ENCODE results near the gene CTNNBL1. TPM values are rescaled to one million over a fixed set of nuclear protein-coding genes. Genes with fewer than 3 reads are reported as not detected.

CTNNBL1 gene
- total RNA-seq, 1 donor from 2014 or later = 58.0 TPM

GRCh38 chr20:37890643-37891042, 196.8 kb downstream of the CTNNBL1 start:
- H3K9me3 Mint-ChIP-seq (ENCODE audit: unreplicated experiment) = peaks cover 3% of the 10 kb centered on the region
- no peak overlapping the region for H3K27ac Mint-ChIP-seq (ENCODE audit: unreplicated experiment)
- H3K36me3 Mint-ChIP-seq (ENCODE audit: unreplicated experiment) = no peaks in the 10 kb centered on the region
- no peak overlapping the region for H3K4me3 Mint-ChIP-seq (ENCODE audit: unreplicated experiment)
- no peak for DNase-seq
- peaks cover 7% of the 10 kb centered on the region for H3K4me1 Mint-ChIP-seq (ENCODE audit: low read depth, unreplicated experiment)
- TF ChIP-seq, protein P1, sequence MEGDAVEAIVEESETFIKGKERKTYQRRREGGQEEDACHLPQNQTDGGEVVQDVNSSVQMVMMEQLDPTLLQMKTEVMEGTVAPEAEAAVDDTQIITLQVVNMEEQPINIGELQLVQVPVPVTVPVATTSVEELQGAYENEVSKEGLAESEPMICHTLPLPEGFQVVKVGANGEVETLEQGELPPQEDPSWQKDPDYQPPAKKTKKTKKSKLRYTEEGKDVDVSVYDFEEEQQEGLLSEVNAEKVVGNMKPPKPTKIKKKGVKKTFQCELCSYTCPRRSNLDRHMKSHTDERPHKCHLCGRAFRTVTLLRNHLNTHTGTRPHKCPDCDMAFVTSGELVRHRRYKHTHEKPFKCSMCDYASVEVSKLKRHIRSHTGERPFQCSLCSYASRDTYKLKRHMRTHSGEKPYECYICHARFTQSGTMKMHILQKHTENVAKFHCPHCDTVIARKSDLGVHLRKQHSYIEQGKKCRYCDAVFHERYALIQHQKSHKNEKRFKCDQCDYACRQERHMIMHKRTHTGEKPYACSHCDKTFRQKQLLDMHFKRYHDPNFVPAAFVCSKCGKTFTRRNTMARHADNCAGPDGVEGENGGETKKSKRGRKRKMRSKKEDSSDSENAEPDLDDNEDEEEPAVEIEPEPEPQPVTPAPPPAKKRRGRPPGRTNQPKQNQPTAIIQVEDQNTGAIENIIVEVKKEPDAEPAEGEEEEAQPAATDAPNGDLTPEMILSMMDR (IDR thresholded peaks at IDR 0.05; ENCODE audit: partially characterized antibody, unreplicated experiment) = no peak
- peaks cover 10% of the 10 kb centered on the region for H3K27me3 Mint-ChIP-seq (ENCODE audit: unreplicated experiment)

DNA sequence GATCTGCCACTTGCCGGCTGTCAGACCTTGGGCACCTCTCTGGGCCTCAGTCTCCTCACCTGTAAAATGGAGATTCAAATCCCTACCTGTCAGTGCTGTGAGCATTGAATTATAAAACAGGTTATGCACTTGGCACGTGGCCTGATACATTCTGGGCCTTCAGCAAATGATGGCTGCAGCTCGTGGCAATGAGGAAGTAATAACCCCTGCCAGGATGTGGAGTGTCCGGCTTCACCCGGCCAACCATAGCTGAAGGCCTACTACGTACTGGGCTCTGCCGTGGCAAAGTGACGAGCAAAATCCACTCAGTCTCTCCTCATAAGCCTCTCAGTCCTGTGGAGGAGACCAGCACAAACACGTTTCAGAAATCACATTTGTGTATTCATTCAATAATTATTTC, 198.2 kb downstream of the CTNNBL1 start:
- no peak overlapping the region for H3K27ac Mint-ChIP-seq (ENCODE audit: unreplicated experiment)
- H3K4me1 Mint-ChIP-seq (ENCODE audit: low read depth, unreplicated experiment) = peaks cover 7% of the 10 kb centered on the region
- no peak for DNase-seq
- no peaks in the 10 kb centered on the region for H3K36me3 Mint-ChIP-seq (ENCODE audit: unreplicated experiment)
- TF ChIP-seq, protein P1 (IDR thresholded peaks at IDR 0.05; ENCODE audit: partially characterized antibody, unreplicated experiment) = no peak
- H3K27me3 Mint-ChIP-seq (ENCODE audit: unreplicated experiment) = peaks cover 10% of the 10 kb centered on the region
- H3K9me3 Mint-ChIP-seq (ENCODE audit: unreplicated experiment) = peaks cover 3% of the 10 kb centered on the region
- no peak overlapping the region for H3K4me3 Mint-ChIP-seq (ENCODE audit: unreplicated experiment)

DNA sequence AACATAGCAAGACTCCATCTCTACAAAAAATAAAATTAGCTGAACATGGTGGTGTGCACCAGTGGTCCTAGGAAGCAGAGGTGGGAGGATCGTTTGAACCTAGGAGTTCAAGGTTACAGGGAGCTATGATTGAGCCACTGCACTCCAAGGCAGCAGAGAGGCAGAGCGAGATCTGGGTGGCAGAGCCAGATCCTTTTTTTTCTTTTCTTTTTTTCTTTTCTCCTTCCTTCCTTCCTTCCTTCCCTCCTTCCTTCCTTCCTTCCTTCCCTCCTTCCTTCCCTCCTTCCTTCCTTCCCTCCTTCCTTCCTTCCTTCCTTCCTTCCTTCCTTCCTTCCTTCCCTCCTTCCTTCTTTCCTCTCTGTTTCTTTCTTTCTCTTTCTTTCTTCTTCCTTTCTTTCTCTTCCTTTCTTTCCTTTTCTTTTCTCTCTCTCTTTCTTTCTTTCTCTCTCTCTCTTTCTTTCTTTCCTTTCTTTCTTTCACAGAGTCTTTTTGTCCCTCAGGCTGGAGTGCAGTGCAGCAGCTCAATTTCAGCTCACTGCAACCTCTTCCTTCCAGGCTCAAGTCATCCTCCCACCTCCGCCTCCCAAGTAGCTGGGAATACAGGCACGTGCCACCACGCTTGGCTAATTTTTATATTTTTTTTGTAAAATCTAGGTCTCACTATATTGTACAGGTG, 199.9 kb downstream of the CTNNBL1 start:
- H3K36me3 Mint-ChIP-seq (ENCODE audit: unreplicated experiment) = no peaks in the 10 kb centered on the region
- TF ChIP-seq, protein P1 (IDR thresholded peaks at IDR 0.05; ENCODE audit: partially characterized antibody, unreplicated experiment) = no peak
- no peaks in the 10 kb centered on the region for H3K9me3 Mint-ChIP-seq (ENCODE audit: unreplicated experiment)
- peaks cover 6% of the 10 kb centered on the region for H3K27me3 Mint-ChIP-seq (ENCODE audit: unreplicated experiment)
- H3K4me1 Mint-ChIP-seq (ENCODE audit: low read depth, unreplicated experiment) = peaks cover 5% of the 10 kb centered on the region
- no peak for DNase-seq
- no peak overlapping the region for H3K27ac Mint-ChIP-seq (ENCODE audit: unreplicated experiment)
- no peak overlapping the region for H3K4me3 Mint-ChIP-seq (ENCODE audit: unreplicated experiment)

DNA sequence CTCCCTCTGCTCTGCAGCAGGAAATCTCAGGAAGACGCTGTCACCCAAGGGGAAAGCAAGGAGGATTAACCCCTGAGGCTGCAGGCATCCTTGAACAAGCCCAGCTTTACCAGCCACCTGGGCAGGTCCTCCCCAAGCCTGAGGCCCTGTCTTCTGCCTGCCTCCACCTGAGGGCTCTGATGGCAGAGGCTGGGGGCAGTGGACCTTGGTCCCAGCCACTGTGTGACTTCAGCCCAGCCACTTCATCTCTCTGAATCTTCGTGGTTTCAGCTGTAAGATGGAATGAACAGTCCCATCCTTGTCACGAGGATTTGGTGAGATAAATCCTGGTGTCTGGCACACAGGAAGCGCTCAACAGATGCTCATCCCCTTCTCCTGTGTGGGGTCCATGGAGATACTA, 200.6 kb downstream of the CTNNBL1 start:
- Mint-ChIP-seq H3K4me3 (ENCODE audit: unreplicated experiment) (no peak overlapping the region), H3K27me3 (ENCODE audit: unreplicated experiment) (peaks cover 8% of the 10 kb centered on the region), H3K27ac (ENCODE audit: unreplicated experiment) (no peak overlapping the region), H3K9me3 (ENCODE audit: unreplicated experiment) (no peaks in the 10 kb centered on the region), H3K36me3 (ENCODE audit: unreplicated experiment) (no peaks in the 10 kb centered on the region), H3K4me1 (ENCODE audit: low read depth, unreplicated experiment) (peaks cover 13% of the 10 kb centered on the region)
- no peak for DNase-seq
- TF ChIP-seq, protein P1 (IDR thresholded peaks at IDR 0.05; ENCODE audit: partially characterized antibody, unreplicated experiment) = no peak

DNA sequence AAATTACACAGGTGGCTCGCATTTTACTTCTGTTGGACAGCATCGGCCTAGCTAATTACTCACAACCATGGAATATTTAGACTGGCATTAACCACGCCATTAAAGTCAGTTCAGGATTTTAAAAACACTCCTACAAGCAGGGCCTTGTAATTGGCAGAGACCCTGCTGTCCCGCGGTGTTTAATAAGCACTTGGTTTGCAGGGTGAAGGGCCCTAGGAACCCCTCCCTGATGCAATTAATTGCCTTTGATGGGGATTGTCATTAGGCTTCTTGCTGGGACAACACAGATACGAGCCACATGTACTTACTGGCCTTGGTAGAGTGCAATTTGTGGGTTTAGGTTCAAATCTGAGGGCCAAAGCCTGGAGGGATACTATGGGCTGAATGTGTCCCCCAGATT, 201.3 kb downstream of the CTNNBL1 start:
- Mint-ChIP-seq H3K4me3 (ENCODE audit: unreplicated experiment) (no peak overlapping the region), H3K36me3 (ENCODE audit: unreplicated experiment) (no peaks in the 10 kb centered on the region), H3K9me3 (ENCODE audit: unreplicated experiment) (no peaks in the 10 kb centered on the region), H3K27ac (ENCODE audit: unreplicated experiment) (no peak overlapping the region), H3K4me1 (ENCODE audit: low read depth, unreplicated experiment) (peaks cover 14% of the 10 kb centered on the region), H3K27me3 (ENCODE audit: unreplicated experiment) (peaks cover 4% of the 10 kb centered on the region)
- no peak for DNase-seq
- TF ChIP-seq, protein P1 (IDR thresholded peaks at IDR 0.05; ENCODE audit: partially characterized antibody, unreplicated experiment) = no peak

Measured in glutamatergic neuron (in vitro differentiated cells).